Measurements from ENCODE around the gene IREB2.
A peak's percentile ranks its signal among the peaks of the same experiment; 100 is the strongest.
"Not testable (repeated sequence)": the region's sequence is repeated elsewhere in the genome, so short reads cannot be mapped to it uniquely, and the experiment has no call there.

The IREB2 gene

GRCh38 chr15:78434711-78435110 lies 3.3 kb upstream of the IREB2 start:
- DNase-seq = not testable (repeated sequence)

DNA sequence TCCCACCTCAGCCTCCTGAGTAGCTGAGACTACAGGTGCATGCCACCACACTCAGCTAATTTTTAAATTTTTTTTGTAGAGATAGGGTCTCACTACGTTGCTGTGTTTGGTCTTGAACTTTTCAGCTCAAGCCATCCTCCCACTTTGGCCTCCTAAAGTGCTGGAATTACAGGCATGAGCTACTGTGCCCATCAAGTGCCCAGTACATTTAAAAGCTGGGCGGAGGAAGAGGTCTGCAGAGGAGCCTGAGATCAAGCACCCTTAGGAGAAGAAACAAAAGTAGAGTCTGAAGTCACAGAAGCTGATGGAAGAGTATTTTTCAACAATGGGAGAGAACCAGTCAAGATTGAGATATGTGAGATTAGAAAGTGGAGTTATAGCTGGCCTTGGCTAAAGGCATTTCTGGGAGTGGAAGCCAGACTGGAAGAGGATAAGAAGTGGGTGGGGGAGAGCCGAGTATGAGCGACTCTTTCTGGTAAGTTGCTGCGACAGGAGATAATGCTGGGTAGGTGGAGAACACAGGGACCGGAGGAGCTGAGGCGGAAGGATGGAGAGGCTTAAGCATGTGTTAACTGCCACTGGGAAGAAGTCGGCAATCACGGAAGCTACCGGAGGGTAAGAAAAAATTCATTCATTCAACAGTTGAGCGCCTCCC lies 782 bp upstream of the IREB2 start:
- DNase-seq = peak in 2 of 4 experiments; percentile 67 to 81

GRCh38 chr15:78438619-78439285 lies 736 bp downstream of the IREB2 start:
- peak; percentile 17 to 57 (median 40) for DNase-seq

- DNase-seq = no peak
These were observed 2.7 kb downstream of the IREB2 start for GRCh38 chr15:78440375-78441373.

DNA sequence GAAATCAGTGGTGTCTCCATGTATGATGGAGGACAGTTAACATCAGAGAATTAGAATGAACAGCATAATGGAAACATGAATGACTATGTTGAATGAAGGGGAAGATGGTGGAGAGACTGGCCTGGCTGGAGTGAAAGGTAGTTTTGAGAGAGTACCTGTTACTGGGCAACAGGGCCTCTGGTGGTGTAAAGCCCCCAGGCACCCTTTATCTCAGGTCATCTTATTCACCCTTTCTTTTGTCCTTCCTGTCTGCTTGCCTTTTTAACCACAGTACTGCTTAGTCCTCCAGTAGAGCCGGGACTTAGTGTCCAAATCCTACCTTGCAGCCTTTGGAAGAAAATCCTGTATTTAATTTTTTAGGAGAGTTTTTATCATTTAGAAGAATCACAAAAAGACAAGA lies 6.2 kb downstream of the IREB2 start:
- DNase-seq = no peak

- DNase-seq = no peak
These were observed 7.9 kb downstream of the IREB2 start for GRCh38 chr15:78445875-78446274.

GRCh38 chr15:78446551-78446950 lies 8.5 kb downstream of the IREB2 start:
- no peak for DNase-seq

DNA sequence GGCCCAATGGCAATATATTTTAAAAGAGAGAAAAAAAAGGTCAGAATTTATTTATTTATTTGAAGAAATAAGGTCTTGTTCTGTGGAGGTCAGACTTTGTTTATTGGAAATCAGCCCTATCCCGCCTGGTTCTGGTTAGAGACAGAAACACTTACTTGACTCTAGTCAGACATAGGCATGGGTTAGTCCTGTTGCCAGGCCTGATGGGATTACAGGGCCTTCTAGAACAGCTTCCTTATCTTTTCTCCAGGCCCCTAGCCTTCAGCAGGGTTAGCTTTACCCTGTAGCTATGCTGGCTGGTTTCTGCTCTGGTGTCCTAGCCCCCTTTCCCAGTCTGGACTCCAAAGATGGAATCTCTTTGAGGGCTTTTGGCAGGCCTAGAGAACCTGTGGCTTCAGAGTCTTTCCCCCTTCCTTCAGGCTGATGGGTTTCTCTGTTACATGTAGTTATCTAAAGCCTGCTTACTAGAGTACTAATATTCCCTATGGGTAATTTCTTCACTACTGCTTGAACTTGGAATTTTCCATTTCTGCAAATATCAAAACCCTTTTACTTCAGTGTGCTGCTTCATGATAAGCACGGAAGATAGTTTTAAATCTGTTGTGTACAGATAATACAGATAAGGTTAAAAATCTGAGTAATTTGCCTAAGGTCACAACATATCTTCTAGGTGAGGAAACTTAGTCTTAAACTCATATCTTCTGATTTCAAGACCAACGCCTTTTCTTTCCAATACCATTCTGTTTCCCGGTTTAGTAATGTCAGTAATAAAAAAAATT lies 10.6 kb downstream of the IREB2 start:
- DNase-seq = no peak

- no peak for DNase-seq
These were observed 11.4 kb downstream of the IREB2 start for GRCh38 chr15:78449220-78449999.

GRCh38 chr15:78450285-78450858 lies 12.4 kb downstream of the IREB2 start:
- no peak for DNase-seq

- DNase-seq = no peak
These were observed 14.5 kb downstream of the IREB2 start for GRCh38 chr15:78452485-78452884.

DNA sequence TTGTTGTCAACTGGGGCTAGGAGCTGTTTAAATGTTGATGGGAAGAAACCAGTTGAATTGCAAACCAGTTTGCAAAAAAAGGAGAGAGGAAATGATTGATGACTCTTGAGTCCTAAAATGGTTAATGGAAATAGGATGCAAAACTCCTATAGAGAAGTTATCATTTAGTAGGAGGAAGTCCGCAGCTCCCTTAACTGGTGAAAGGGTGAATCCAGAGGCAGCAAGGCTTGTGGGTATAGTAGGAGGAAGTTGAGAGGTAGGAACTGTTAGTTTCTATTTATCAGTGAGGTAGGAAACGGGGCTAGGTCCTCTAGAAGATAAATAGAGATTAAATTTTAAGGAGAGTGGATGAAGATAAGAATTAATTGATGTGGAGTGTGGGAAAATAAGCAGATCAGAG lies 15.4 kb downstream of the IREB2 start:
- peak; percentile 62 to 82 (median 74) for DNase-seq

- peak; percentile 63 to 83 (median 74) for DNase-seq
These were observed 17.0 kb downstream of the IREB2 start for GRCh38 chr15:78454992-78455391.

DNA sequence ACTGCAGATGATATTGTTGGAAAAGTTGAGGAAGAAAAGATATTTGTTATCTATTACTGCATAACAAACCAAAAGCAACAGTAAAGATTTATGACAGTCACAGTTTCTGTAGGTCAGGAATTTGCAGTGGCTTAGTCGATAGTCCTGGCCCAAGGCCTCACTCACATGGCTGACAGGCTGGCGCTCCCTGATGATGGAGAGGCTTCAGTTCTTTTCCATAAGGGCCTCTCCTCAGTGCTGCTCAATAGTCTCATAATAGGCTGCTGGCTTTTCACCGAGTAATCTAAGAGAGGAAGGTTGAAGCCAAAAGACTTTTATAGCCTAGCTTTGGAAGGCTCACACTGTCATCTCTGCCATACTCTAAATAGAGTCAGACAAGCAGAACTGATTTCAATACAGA lies 17.7 kb downstream of the IREB2 start:
- DNase-seq = no peak

DNA sequence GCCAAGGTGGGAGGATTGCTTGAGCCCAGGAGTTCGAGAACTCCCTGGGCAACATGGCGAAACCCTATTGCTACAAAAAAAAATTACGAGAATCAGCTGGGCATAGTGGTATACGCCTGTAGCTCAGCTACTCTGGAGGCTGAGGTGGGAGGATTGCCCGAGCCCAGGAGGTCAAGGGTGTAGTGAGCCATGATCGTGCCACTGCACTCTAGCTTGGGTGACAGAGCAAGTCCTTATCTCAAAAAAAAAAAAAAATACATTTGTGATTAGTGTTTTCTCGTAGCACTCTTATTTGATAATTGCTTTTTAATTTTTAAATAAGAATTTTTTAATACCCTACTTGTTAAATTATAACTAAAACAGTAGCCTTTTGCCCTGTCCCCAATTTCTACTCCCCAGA lies 18.4 kb downstream of the IREB2 start:
- DNase-seq = no peak

- DNase-seq = no peak
These were observed 19.1 kb downstream of the IREB2 start for GRCh38 chr15:78457101-78457500.

GRCh38 chr15:78460737-78461136 lies 22.7 kb downstream of the IREB2 start:
- DNase-seq = peak in 1 of 4 experiments; percentile 12

- peak in 1 of 4 experiments; percentile 7 for DNase-seq
These were observed 23.3 kb downstream of the IREB2 start for GRCh38 chr15:78461171-78461888.

DNA sequence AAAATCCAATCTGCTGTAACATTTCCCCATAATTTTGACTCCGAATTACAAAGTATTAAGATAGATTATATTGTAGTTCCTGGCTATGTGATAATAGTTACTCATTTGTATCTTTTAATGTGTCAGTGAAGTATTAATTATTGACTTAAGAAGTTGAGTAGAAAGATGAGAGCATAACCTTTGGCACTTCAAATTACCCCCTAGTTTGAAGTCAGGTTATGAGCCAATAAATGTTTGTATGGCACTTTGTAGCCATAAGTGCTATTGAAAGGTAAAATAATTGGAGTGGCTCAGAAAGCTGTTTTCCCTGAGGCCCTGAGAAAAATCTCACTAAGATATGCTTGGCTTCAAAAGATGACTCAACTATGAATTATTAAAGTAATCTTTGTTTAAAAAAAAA lies 31.0 kb downstream of the IREB2 start:
- DNase-seq = no peak

- no peak for DNase-seq
These were observed 39.3 kb downstream of the IREB2 start for GRCh38 chr15:78477295-78477694.
